Bronchial epithelial cell (primary cell): ENCODE measurements around the gene UBQLN4. TPM values are rescaled to one million over a fixed set of nuclear protein-coding genes. Genes with fewer than 3 reads are reported as not detected.

ENCODE experiments used
- DNase-seq: peaks from one replicate; pipeline ENCODE4 v3.0.0-alpha.2; 2010; ENCODE audit warnings: low read depth
- FAIRE-seq: peaks from 2 replicates; lab custom pipeline; 2011; peaks lifted over from hg19 to GRCh38; lab: Jason Lieb, UNC
- H3K27me3 ChIP-seq: 2 replicates; pipeline ENCODE4 v1.5.1; 2011; ENCODE audit warnings: low read length; ENCODE audit not compliant: control insufficient read depth, insufficient read depth
- H3K36me3 ChIP-seq: 2 replicates; pipeline ENCODE4 v1.5.1; 2011; ENCODE audit warnings: low read length; ENCODE audit not compliant: control insufficient read depth, insufficient read depth
- H3K4me3 ChIP-seq: 2 replicates; pipeline ENCODE4 v1.5.1; 2011; ENCODE audit warnings: mild to moderate bottlenecking, low read depth, low read length, control low read depth
- CTCF ChIP-seq: IDR thresholded peaks from 2 replicates; pipeline ENCODE4 v1.5.1; 2011; ENCODE audit warnings: mild to moderate bottlenecking, moderate library complexity, low read length, control low read depth, inconsistent platforms; ENCODE audit not compliant: insufficient read depth, severe bottlenecking
- total RNA-seq: library from RNA; depleted of rRNA; stranded (reverse); fragments of >200 nt; gene quantifications from 2 replicates; pipeline ENCODE4 v1.2.1, GENCODE V29; 2014

UBQLN4 gene
- total RNA-seq, 1 donor from 2014 or later: 13.7 TPM

- FAIRE-seq (no peak), DNase-seq (no peak)
- Histone ChIP-seq H3K4me3 (no peak overlapping the region), H3K27me3 (no peaks in the 10 kb centered on the region), H3K36me3 (no peaks in the 10 kb centered on the region)
- TF ChIP-seq CTCF: no peak
Observed at GRCh38 chr1:155999964-156000363, 53.6 kb downstream of the UBQLN4 start.

- DNase-seq (no peak), FAIRE-seq (no peak)
- no peaks in the 10 kb centered on the region for H3K27me3 ChIP-seq
- TF ChIP-seq CTCF: no peak
- no peaks in the 10 kb centered on the region for H3K36me3 ChIP-seq
- no peak overlapping the region for H3K4me3 ChIP-seq
Observed at GRCh38 chr1:155996166-155996565, 57.4 kb downstream of the UBQLN4 start.

- Histone ChIP-seq H3K27me3 (no peaks in the 10 kb centered on the region), H3K36me3 (no peaks in the 10 kb centered on the region), H3K4me3 (no peak overlapping the region)
- TF ChIP-seq CTCF: no peak
- DNase-seq (no peak), FAIRE-seq (no peak)
Observed at GRCh38 chr1:155993595-155993994, 60.0 kb downstream of the UBQLN4 start.

- H3K36me3 ChIP-seq: no peaks in the 10 kb centered on the region
- no peak overlapping the region for H3K4me3 ChIP-seq
- FAIRE-seq (no peak), DNase-seq (no peak)
- no peak for TF ChIP-seq CTCF
- H3K27me3 ChIP-seq: no peaks in the 10 kb centered on the region
Observed at GRCh38 chr1:155990005-155990739, 63.4 kb downstream of the UBQLN4 start.

GRCh38 chr1:155989242-155990004, 64.2 kb downstream of the UBQLN4 start:
- DNase-seq (peak; percentile 57), FAIRE-seq (no peak)
- peak; percentile 99 for TF ChIP-seq CTCF
- H3K36me3 ChIP-seq: no peaks in the 10 kb centered on the region
- no peaks in the 10 kb centered on the region for H3K27me3 ChIP-seq
- H3K4me3 ChIP-seq: no peak overlapping the region

Other genes starting within 250 kb of the UBQLN4 start
- gene GON4L, start 196.6 kb downstream of the UBQLN4 start, total RNA-seq: 20.1 and 20.5 TPM in 2 replicates
- 0.26 and 0.77 TPM in 2 replicates for gene SYT11, start 194.2 kb downstream of the UBQLN4 start, total RNA-seq
- gene RIT1, start 142.4 kb downstream of the UBQLN4 start, total RNA-seq: 49.8 and 66.6 TPM in 2 replicates
- 20.3 and 30.3 TPM in 2 replicates for gene KHDC4, start 119.4 kb downstream of the UBQLN4 start, total RNA-seq
- gene RXFP4, start 112.2 kb downstream of the UBQLN4 start, total RNA-seq: not detected in 2 replicates
- gene ARHGEF2, start 75.3 kb downstream of the UBQLN4 start, total RNA-seq: 57.1 and 79.2 TPM in 2 replicates
- gene SSR2, start 32.8 kb downstream of the UBQLN4 start, total RNA-seq: 225 and 564 TPM in 2 replicates
- gene LAMTOR2, start 984 bp upstream of the UBQLN4 start, total RNA-seq: 46.6 and 74.6 TPM in 2 replicates
- gene RAB25, start 7.4 kb upstream of the UBQLN4 start, total RNA-seq: 30.3 and 83.7 TPM in 2 replicates
- gene MEX3A, start 28.7 kb upstream of the UBQLN4 start, total RNA-seq: 0.13 and 0.53 TPM in 2 replicates
- gene LMNA, start 60.9 kb upstream of the UBQLN4 start, total RNA-seq: 561 and 638 TPM in 2 replicates
- gene SEMA4A, start 99.8 kb upstream of the UBQLN4 start, total RNA-seq: 1.8 and 16.9 TPM in 2 replicates
- 5.8 and 7.4 TPM in 2 replicates for gene SLC25A44, start 140.3 kb upstream of the UBQLN4 start, total RNA-seq
- gene PMF1, start 159.2 kb upstream of the UBQLN4 start, total RNA-seq: 55.3 and 55.9 TPM in 2 replicates
- 0.51 TPM in 1 of 2 replicates, not detected in the other for gene BGLAP, start 188.4 kb upstream of the UBQLN4 start, total RNA-seq
- 0.26 and 1.3 TPM in 2 replicates for gene PAQR6, start 194.3 kb upstream of the UBQLN4 start, total RNA-seq
- gene SMG5, start 229.0 kb upstream of the UBQLN4 start, total RNA-seq: 57.4 and 67.0 TPM in 2 replicates
- gene TMEM79, start 230.5 kb upstream of the UBQLN4 start, total RNA-seq: 7.1 and 30.7 TPM in 2 replicates
- gene GLMP, start 241.9 kb upstream of the UBQLN4 start, total RNA-seq: 26.9 and 34.2 TPM in 2 replicates
- 0.26 and 0.77 TPM in 2 replicates for gene VHLL, start 245.5 kb upstream of the UBQLN4 start, total RNA-seq